Mucosa of descending colon (tissue), 3 donors: ENCODE measurements around the gene SMYD2. TPM values are rescaled to one million over a fixed set of nuclear protein-coding genes. Genes with fewer than 3 reads are reported as not detected.

Experiments used
- ATAC-seq: fragments of 200-7000 bp; cut with Tn5 transposase; one replicate; pipeline ENCODE4 v1.9.1; 2020; ENCODE audit warnings: mild to moderate bottlenecking, moderate library complexity
- DNase-seq, 3 donors: peaks; one replicate each; pipeline ENCODE4 v3.0.0-alpha.2; 2020
- H3K36me3 ChIP-seq: fragments of 200-600 bp; one replicate; pipeline ENCODE4 v1.8.0; 2021; ENCODE audit warnings: low read depth, mild to moderate bottlenecking
- H3K4me1 ChIP-seq: fragments of 200-600 bp; one replicate; pipeline ENCODE4 v1.8.0; 2021; ENCODE audit warnings: low read depth, mild to moderate bottlenecking
- H3K4me3 ChIP-seq: fragments of 200-600 bp; one replicate; pipeline ENCODE4 v1.8.0; 2021; ENCODE audit warnings: mild to moderate bottlenecking
- H3K9me3 ChIP-seq: fragments of 200-600 bp; one replicate; pipeline ENCODE4 v1.8.0; 2021; ENCODE audit warnings: mild to moderate bottlenecking
- intact Hi-C, 2 donors: fragments of 100-400 bp; cut with DNase I in 1 of 2; cut with micrococcal nuclease in 1 of 2; formaldehyde crosslinking; loops; one replicate each; pipeline versions ENCODE4 v1.11.0 to v1.11.1; 2022; cut with DNase I, micrococcal nuclease
- total RNA-seq, 3 donors: library from RNA; stranded (reverse); fragmentation: NEBNext Ultra II Directional in 2 of 3; extraction: Animal tissue kit (Norgen Biotek cat#: 25700) in 2 of 3; gene quantifications; one replicate each; pipeline versions ENCODE4 v1.2.1 to v1.2.4, GENCODE V29; 2021 to 2023
- TF ChIP-seq, protein P1 (sequence below): fragments of 200-600 bp; IDR thresholded peaks from one replicate; pipeline ENCODE4 v1.8.0; 2022; ENCODE audit warnings: antibody characterized with exemption, mild to moderate bottlenecking
- donor health status: DM: no; HTN: no; CAD: no; lungs with moderate emphysema.
- donor health status: DM: no; HTN: no; CAD: no.
- donor health status: DM: no; HTN: yes; CAD: no.

The SMYD2 gene
- total RNA-seq, 3 donors from 2014 or later, result 15.9 to 23.4 (median 18.6) TPM

DNA sequence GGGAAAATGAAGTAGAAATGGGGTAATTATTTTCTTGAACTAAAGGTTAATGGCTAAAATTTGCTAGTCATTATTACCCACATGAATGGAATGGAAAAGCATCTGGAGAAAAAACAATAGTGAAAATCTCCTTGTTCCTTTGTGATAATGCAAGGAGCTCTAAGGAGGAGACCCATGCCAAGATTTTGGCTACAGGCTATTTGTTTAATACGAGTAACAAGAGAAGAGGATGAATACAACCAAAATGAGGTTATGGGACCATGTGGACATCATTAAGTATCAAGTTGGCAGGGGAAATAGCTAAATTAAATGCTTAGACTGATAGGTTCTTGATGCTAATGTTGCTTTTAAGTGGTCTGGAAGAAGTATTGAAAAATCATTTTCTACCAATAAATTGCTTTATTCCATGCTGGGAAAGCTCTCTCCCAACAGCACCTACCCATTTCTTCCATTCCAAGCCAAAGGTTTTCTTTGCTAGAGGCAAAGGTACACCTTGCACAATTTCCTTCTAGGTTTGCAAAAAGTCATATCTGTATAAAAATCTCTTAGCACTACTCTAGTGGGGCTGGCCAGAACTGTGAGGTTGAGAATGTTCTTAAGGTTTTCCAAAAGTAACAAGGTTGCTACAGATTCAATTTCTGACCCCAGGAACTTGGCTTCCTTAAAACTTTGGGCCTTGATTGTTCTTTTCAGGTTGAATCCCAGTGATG is 100.2 kb downstream of the SMYD2 start:
- intact Hi-C loops, result no loop called here
- TF ChIP-seq, protein P1, sequence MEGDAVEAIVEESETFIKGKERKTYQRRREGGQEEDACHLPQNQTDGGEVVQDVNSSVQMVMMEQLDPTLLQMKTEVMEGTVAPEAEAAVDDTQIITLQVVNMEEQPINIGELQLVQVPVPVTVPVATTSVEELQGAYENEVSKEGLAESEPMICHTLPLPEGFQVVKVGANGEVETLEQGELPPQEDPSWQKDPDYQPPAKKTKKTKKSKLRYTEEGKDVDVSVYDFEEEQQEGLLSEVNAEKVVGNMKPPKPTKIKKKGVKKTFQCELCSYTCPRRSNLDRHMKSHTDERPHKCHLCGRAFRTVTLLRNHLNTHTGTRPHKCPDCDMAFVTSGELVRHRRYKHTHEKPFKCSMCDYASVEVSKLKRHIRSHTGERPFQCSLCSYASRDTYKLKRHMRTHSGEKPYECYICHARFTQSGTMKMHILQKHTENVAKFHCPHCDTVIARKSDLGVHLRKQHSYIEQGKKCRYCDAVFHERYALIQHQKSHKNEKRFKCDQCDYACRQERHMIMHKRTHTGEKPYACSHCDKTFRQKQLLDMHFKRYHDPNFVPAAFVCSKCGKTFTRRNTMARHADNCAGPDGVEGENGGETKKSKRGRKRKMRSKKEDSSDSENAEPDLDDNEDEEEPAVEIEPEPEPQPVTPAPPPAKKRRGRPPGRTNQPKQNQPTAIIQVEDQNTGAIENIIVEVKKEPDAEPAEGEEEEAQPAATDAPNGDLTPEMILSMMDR, result no peak
- ATAC-seq (no peak), DNase-seq (no peak)
- H3K4me3 ChIP-seq, result no peak overlapping the region
- H3K9me3 ChIP-seq, result no peaks in the 10 kb centered on the region
- H3K4me1 ChIP-seq, result no peaks in the 10 kb centered on the region
- no peaks in the 10 kb centered on the region for H3K36me3 ChIP-seq

DNA sequence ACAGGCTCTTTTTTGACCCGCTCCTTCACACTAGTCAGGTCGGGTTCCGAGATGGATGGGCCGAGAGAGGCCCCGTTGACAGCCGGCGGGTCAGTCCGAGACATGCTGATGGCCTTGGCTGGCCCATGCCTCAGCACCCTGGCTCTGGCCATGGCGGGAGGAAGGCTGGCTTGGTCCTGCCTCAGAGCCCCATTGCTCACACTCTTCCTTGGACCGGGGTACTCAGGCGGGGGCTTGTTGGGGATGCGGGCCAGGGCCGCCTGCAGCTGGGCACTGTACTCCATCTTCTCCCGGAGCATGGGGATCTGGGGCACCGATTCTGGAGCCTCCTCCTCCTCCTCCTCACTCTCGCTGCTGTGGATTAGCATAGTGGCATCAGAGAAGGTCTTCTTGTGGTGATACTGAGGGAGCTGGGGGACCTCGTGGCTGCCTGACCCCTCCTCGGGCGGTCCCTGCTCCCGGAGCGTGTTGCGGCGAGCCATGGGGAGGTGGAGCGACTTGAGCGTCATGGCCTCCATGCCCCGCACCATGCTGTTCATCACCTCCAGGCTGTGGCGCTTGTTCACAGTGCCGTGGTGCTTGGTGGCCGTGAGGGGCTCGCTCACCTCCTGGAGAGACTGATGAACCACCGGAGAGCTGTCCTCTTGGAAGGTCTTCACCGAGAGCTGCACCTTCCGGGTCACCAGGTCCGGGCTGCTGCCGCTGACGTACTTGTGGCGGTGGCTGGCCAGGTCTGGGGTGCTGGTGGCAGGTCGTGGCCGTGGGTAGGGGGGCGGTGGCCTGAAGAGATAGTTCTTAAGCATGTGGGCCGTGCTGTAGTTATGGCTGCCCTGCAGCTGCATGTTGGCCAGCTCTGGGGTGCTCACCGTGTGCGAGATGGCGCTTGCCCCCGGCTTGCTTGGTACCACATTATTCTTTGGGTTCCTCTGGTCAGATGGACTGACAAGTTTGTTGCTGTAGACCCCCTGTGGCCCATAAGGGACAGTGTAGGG is 102.7 kb downstream of the SMYD2 start:
- Histone ChIP-seq H3K4me1 (no peaks in the 10 kb centered on the region), H3K36me3 (no peaks in the 10 kb centered on the region), H3K4me3 (no peak overlapping the region), H3K9me3 (no peaks in the 10 kb centered on the region)
- ATAC-seq (peak; percentile 10), DNase-seq (no peak)
- TF ChIP-seq, protein P1, result no peak
- intact Hi-C loops, result no loop called here

DNA sequence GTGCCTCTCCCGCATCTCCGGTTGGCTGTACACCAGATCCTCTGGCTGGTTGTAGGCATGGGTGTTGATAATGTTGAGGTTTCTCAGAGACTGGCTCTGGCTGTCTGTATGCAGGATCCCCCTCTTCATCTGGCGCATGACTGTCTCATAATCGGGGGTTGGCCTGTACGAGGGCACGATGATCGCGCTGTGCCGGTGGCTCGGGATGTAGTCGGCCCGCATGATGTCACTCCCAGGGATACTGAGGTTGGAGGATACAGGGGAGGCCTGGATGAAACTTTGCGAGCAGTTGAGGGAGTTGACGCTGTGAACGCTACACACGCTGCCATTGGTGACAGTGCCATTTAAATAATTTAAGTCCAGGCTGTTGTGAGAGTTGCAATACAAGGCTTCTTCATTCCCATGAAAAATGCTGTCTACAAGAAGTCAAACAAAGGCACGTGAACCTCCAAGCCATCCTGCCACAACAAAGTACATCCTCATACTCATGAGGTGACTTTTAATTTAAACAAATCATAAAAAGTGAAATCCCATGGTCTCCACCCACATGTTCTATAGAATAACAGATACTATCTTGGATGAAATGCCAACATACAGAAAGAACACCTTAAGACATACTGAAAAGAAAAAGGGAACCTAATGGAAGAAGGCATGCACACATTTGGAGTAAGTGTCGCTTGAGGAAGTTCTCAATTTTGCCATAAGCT is 103.6 kb downstream of the SMYD2 start:
- intact Hi-C loops, result no loop called here
- Histone ChIP-seq H3K9me3 (no peaks in the 10 kb centered on the region), H3K4me3 (no peak overlapping the region), H3K4me1 (no peaks in the 10 kb centered on the region), H3K36me3 (no peaks in the 10 kb centered on the region)
- ATAC-seq (no peak), DNase-seq (no peak)
- TF ChIP-seq, protein P1, result no peak

DNA sequence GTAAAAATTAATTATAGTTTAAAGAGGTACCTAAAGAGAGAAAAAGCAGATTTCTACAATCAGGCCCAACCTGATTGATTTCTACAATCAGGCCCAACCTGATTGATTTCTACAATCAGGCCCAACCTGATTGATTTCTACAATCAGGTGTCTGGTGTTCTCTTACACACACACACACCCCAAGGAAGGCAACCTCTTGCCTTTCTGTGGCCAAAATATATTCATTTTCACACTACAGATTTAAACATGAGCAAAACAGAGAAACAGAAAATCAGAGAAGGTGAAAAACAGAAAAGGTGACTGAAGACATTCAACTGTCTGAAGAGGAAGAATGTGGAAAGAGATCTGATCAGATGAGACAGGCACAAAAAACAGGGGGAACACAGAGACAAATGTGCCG is 104.5 kb downstream of the SMYD2 start:
- H3K36me3 ChIP-seq, result no peaks in the 10 kb centered on the region
- DNase-seq (no peak), ATAC-seq (no peak)
- no peaks in the 10 kb centered on the region for H3K4me1 ChIP-seq
- TF ChIP-seq, protein P1, result no peak
- H3K4me3 ChIP-seq, result no peak overlapping the region
- H3K9me3 ChIP-seq, result no peaks in the 10 kb centered on the region
- intact Hi-C loops, result no loop called here

DNA sequence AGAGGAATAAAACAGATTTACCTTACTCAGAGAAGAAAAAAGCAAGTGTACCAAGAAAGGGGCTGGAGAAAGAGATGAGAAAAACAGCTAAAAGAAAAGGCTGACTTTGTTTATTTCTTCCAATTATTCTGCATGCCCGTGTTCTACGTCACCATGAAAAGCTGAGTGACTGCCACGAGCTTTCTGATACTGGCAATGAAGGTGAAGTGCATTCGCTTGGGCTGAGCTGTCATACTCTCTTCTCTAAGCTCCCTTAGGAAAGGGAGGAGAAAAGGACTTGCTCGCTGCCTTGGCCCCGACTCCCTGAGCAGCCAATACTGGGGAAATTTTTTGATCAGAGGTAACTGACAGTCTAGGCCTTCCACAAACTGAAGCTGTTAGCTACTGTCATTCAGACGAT is 105.4 kb downstream of the SMYD2 start:
- TF ChIP-seq, protein P1, result no peak
- DNase-seq (no peak), ATAC-seq (no peak)
- H3K9me3 ChIP-seq, result no peaks in the 10 kb centered on the region
- intact Hi-C loops, result no loop called here
- no peaks in the 10 kb centered on the region for H3K36me3 ChIP-seq
- H3K4me1 ChIP-seq, result no peaks in the 10 kb centered on the region
- no peak overlapping the region for H3K4me3 ChIP-seq
